ENCODE data around the gene AKT1S1. TPM values are rescaled to one million over a fixed set of nuclear protein-coding genes. Genes with fewer than 3 reads are reported as not detected.
A peak's percentile ranks its signal among the peaks of the same experiment; 100 is the strongest.

AKT1S1 gene
- total and polyA plus RNA-seq, 2 of the 13 experiments (the other 11 are each of a cell fraction or from before 2014, with no cell fraction given): 13.5 to 27.8 TPM

- TF ChIP-seq SRSF4 (IDR thresholded peaks at IDR 0.05; ENCODE audit: low read depth, low read length, poor library complexity, severe bottlenecking) (no peak), GATAD2A (CRISPR knock-in tag; IDR thresholded peaks at IDR 0.05) (peak; percentile 60), MTA3 (CRISPR knock-in tag; IDR thresholded peaks at IDR 0.05) (no peak), KLF16 (CRISPR knock-in tag; IDR thresholded peaks at IDR 0.05) (peak in 1 of 2 experiments; percentile 83; a peak in 1 of 4 replicates), HNRNPL (IDR thresholded peaks at IDR 0.05; ENCODE audit: low read depth, low read length) (no peak), POLR2G (IDR thresholded peaks at IDR 0.05; ENCODE audit: low read depth, low read length) (peak; percentile 81), ZNF616 (CRISPR knock-in tag; IDR thresholded peaks at IDR 0.05; ENCODE audit: low read depth) (peak; percentile 63; the same call in 1 of the 2 replicates), ZNF747 (CRISPR knock-in tag; IDR thresholded peaks at IDR 0.05; ENCODE audit: borderline replicate concordance) (peak; percentile 85), ZNF777 (CRISPR knock-in tag; IDR thresholded peaks at IDR 0.05) (peak; percentile 83), PLSCR1 (CRISPR knock-in tag; IDR thresholded peaks at IDR 0.05; ENCODE audit: borderline replicate concordance) (no peak), ATAD3A (CRISPR knock-in tag; IDR thresholded peaks at IDR 0.05) (no peak), ZHX2 (IDR thresholded peaks at IDR 0.05; ENCODE audit: low read depth) (no peak), ZHX2 (CRISPR knock-in tag; IDR thresholded peaks at IDR 0.05; ENCODE audit: borderline replicate concordance) (no peak), ARNT (IDR thresholded peaks at IDR 0.05) (no peak), SP2 (CRISPR knock-in tag; IDR thresholded peaks at IDR 0.05) (peak; percentile 94), ZNF790 (CRISPR knock-in tag; IDR thresholded peaks at IDR 0.05; ENCODE audit: borderline replicate concordance) (peak; percentile 93), ZNF713 (CRISPR knock-in tag; IDR thresholded peaks at IDR 0.05) (no peak), MXI1 (IDR thresholded peaks at IDR 0.05; ENCODE audit: borderline replicate concordance, low read depth, low read length) (peak; percentile 65; the same call in 2 of the 3 replicates), GATAD1 (CRISPR knock-in tag; IDR thresholded peaks at IDR 0.05) (peak; percentile 95), KAT2B (IDR thresholded peaks at IDR 0.05; ENCODE audit: borderline replicate concordance, low read depth, low read length) (no peak), ARID2 (CRISPR knock-in tag; IDR thresholded peaks at IDR 0.05; ENCODE audit: borderline replicate concordance) (no peak), ZNF350 (CRISPR knock-in tag; IDR thresholded peaks at IDR 0.05; ENCODE audit: borderline replicate concordance, low read depth) (peak; percentile 58; the same call in 1 of the 2 replicates), ZNF383 (CRISPR knock-in tag; IDR thresholded peaks at IDR 0.05; ENCODE audit: borderline replicate concordance) (no peak), PPARG (CRISPR knock-in tag; conservative IDR thresholded peaks at IDR 0.05) (no peak), GZF1 (CRISPR knock-in tag; IDR thresholded peaks at IDR 0.05) (0 out of 2 replicates have a peak, but pooled peaks have one; percentile 10)
Measured at GRCh38 chr19:49866933-49867782, 10.0 kb downstream of the AKT1S1 start, which contains the start of gene PNKP (continued).
